GM12878 (cell line): ENCODE data around the gene CHST15. TPM values are rescaled to one million over a fixed set of nuclear protein-coding genes. Genes with fewer than 3 reads are reported as not detected.

Experiments
- ATAC-seq: fragments of 200-7000 bp; cut with Tn5 transposase; 3 replicates; pipeline ENCODE4 v1.9.1; 2020; ENCODE audit warnings: mild to moderate bottlenecking, moderate library complexity
- Bru-seq: library from RNA; stranded (reverse); fragments of 400-500 nt; gene quantifications from one replicate; lab custom pipeline; 2021; lab: Mats Ljungman, UMichigan
- BruChase-seq, 2 experiments: library from RNA; stranded (reverse); fragments of 400-500 nt; gene quantifications; one replicate each; lab custom pipeline; 2021; lab: Mats Ljungman, UMichigan
- BruUV-seq: library from RNA; stranded (reverse); fragments of 400-500 nt; replicated peaks from 2 replicates; lab custom pipeline; 2021; lab: Mats Ljungman, UMichigan
- CTCF ChIA-PET: fragments of 300-600 bp; sonication (Branson Sonifier 250); formaldehyde crosslinking; extraction: SDS; loops from one replicate; lab custom pipeline; 2021; ENCODE audit warnings: inconsistent platforms; lab: Yijun Ruan, JAX
- POLR2A ChIA-PET: fragments of 350-600 bp; formaldehyde crosslinking; extraction: SDS; loops from one replicate; lab custom pipeline; 2021; ENCODE audit warnings: inconsistent platforms; lab: Charles Lee
- RAD21 ChIA-PET: fragments of 300-600 bp; sonication (Branson Sonifier 250); formaldehyde crosslinking; loops from one replicate; lab custom pipeline; 2023; ENCODE audit warnings: antibody characterized with exemption; ENCODE audit not compliant: unreplicated experiment; lab: Charles Lee
- SMC1A ChIA-PET: fragments of 300-600 bp; sonication (Branson Sonifier 250); formaldehyde crosslinking; loops from one replicate; lab custom pipeline; 2023; ENCODE audit not compliant: unreplicated experiment, uncharacterized antibody; lab: Charles Lee
- DNase-seq: peaks from one replicate; pipeline ENCODE4 v3.0.0-alpha.2; 2011; ENCODE audit warnings: low read depth, low spot score
- FAIRE-seq: peaks from 3 replicates; lab custom pipeline; 2011; peaks lifted over from hg19 to GRCh38; lab: Jason Lieb, UNC
- H2AFZ ChIP-seq: 2 replicates; pipeline ENCODE4 v1.6.0; 2011; ENCODE audit warnings: low read depth, low read length, control low read depth; ENCODE audit not compliant: control insufficient read depth
- H3K27ac ChIP-seq: 2 replicates; pipeline ENCODE4 v1.5.1; 2011; ENCODE audit warnings: control low read depth; ENCODE audit not compliant: control insufficient read depth, insufficient read depth
- H3K27me3 ChIP-seq, 2 experiments: replicated peaks in 1 of 2; 2 replicates each; pipeline versions ENCODE4 v1.6.0 to v1.6.1; 2011; ENCODE audit warnings: low read length in 1 of 2; ENCODE audit not compliant: control insufficient read depth in 2 of 2, insufficient read depth in 2 of 2
- H3K36me3 ChIP-seq, 2 experiments: 2 replicates each; pipeline ENCODE4 v1.5.1; 2011; ENCODE audit warnings: low read length in 1 of 2; ENCODE audit not compliant: control insufficient read depth in 2 of 2, insufficient read depth in 2 of 2
- H3K4me1 ChIP-seq: 2 replicates; pipeline ENCODE4 v1.6.1; 2011; ENCODE audit warnings: mild to moderate bottlenecking, low read length, moderate library complexity, mixed read lengths; ENCODE audit not compliant: control insufficient read depth, insufficient read depth
- H3K4me2 ChIP-seq: 2 replicates; pipeline ENCODE4 v1.6.0; 2011; ENCODE audit warnings: control low read depth; ENCODE audit not compliant: control insufficient read depth, insufficient read depth
- H3K4me3 ChIP-seq: fragments of 200-600 bp; sonication (generic); 2 replicates; pipeline ENCODE4 v1.5.1; 2016
- H3K79me2 ChIP-seq: 2 replicates; pipeline ENCODE4 v1.6.0; 2011; ENCODE audit warnings: low read length; ENCODE audit not compliant: control insufficient read depth, insufficient read depth
- H3K9ac ChIP-seq: 2 replicates; pipeline ENCODE4 v1.8.0; 2011; ENCODE audit warnings: low read length, control low read depth, mixed read lengths; ENCODE audit not compliant: control insufficient read depth, insufficient read depth
- H3K9me3 ChIP-seq: replicated peaks from 3 replicates; pipeline ENCODE4 v1.5.1; 2011; ENCODE audit warnings: mild to moderate bottlenecking, low read length; ENCODE audit not compliant: control insufficient read depth, insufficient read depth
- H4K20me1 ChIP-seq: 2 replicates; pipeline ENCODE4 v1.6.0; 2011; ENCODE audit not compliant: control insufficient read depth, insufficient read depth
- BACH1 ChIP-seq: fragments of 450-650 bp; IDR thresholded peaks from 2 replicates; pipeline ENCODE4 v1.6.1; 2017; ENCODE audit warnings: mild to moderate bottlenecking, borderline replicate concordance
- CBFB ChIP-seq: IDR thresholded peaks from 2 replicates; pipeline ENCODE4 v1.6.1; 2016; ENCODE audit warnings: antibody characterized with exemption, low read depth
- CREM ChIP-seq: IDR thresholded peaks from 2 replicates; pipeline ENCODE4 v1.6.1; 2014; ENCODE audit warnings: antibody characterized with exemption, low read depth
- E2F4 ChIP-seq: IDR thresholded peaks from 2 replicates; pipeline ENCODE4 v1.6.1; 2012; ENCODE audit warnings: low read depth, low read length, improper control_type of control experiment
- ETV6 ChIP-seq, 2 experiments: fragments of 450-650 bp in 1 of 2; IDR thresholded peaks in 1 of 2; conservative IDR thresholded peaks in 1 of 2; 2 replicates each; pipeline ENCODE4 v1.6.1; 2014; ENCODE audit warnings: antibody characterized with exemption in 1 of 2, borderline replicate concordance in 1 of 2, low read depth in 1 of 2, mild to moderate bottlenecking in 1 of 2, moderate library complexity in 1 of 2
- HDAC6 ChIP-seq: fragments of 200-600 bp; sonication (generic); IDR thresholded peaks from one replicate; pipeline ENCODE4 v1.8.0; 2017; ENCODE audit warnings: antibody characterized with exemption; ENCODE audit not compliant: unreplicated experiment
- JUNB ChIP-seq: IDR thresholded peaks from 2 replicates; pipeline ENCODE4 v1.6.1; 2016; ENCODE audit warnings: antibody characterized with exemption, mild to moderate bottlenecking
- KAT2A ChIP-seq: conservative IDR thresholded peaks from 2 replicates; pipeline ENCODE4 v1.6.1; 2011; ENCODE audit warnings: low read depth, low read length; ENCODE audit not compliant: control insufficient read depth
- LARP7 ChIP-seq: fragments of 450-650 bp; IDR thresholded peaks from 2 replicates; pipeline ENCODE4 v1.6.1; 2017; ENCODE audit warnings: mild to moderate bottlenecking
- NR2C2 ChIP-seq: IDR thresholded peaks from 2 replicates; pipeline ENCODE4 v1.6.1; 2011; ENCODE audit warnings: borderline replicate concordance, low read depth; ENCODE audit not compliant: control insufficient read depth, insufficient read length
- PAX5 ChIP-seq: IDR thresholded peaks from 2 replicates; pipeline ENCODE4 v1.6.1; 2011; ENCODE audit warnings: low read depth, low read length, borderline replicate concordance
- POU2F2 ChIP-seq: IDR thresholded peaks from 3 replicates; pipeline ENCODE4 v1.6.1; 2011; ENCODE audit warnings: low read depth, mild to moderate bottlenecking, low read length, borderline replicate concordance
- RB1 ChIP-seq: fragments of 450-650 bp; formaldehyde crosslinking; IDR thresholded peaks from 2 replicates; pipeline ENCODE4 v1.6.1; 2017; ENCODE audit warnings: mild to moderate bottlenecking, borderline replicate concordance
- SKIL ChIP-seq: fragments of 450-650 bp; IDR thresholded peaks from 2 replicates; pipeline ENCODE4 v1.6.1; 2017; ENCODE audit warnings: mild to moderate bottlenecking, low read depth, inconsistent platforms; ENCODE audit not compliant: poor library complexity, severe bottlenecking
- SMAD1 ChIP-seq: fragments of 450-650 bp; IDR thresholded peaks from 2 replicates; pipeline ENCODE4 v1.6.1; 2018; ENCODE audit warnings: mild to moderate bottlenecking, low read depth; ENCODE audit not compliant: partially characterized antibody
- SUZ12 ChIP-seq: fragments of 200-600 bp; sonication (generic); IDR thresholded peaks from one replicate; pipeline ENCODE4 v1.6.1; 2018; ENCODE audit warnings: antibody characterized with exemption, mild to moderate bottlenecking; ENCODE audit not compliant: unreplicated experiment
- YY1 ChIP-seq: IDR thresholded peaks from 2 replicates; pipeline ENCODE4 v1.6.1; 2011; ENCODE audit warnings: low read depth, mild to moderate bottlenecking, low read length
- WGBS: methylation state at CpG from one replicate; pipeline ENCODE4 v1.1.6; 2016; ENCODE audit warnings: low lambda C conversion rate; ENCODE audit not compliant: insufficient replicate concordance, insufficient coverage; ENCODE audit errors: missing lambda C conversion rate; 5-methylcytosine and 5-hydroxymethylcytosine counted together
- in situ Hi-C: fragments of 300-500 bp; cut with MboI; formaldehyde crosslinking; loops from 9 replicates; pipeline ENCODE4 v1.14.3; 2018; ENCODE audit warnings: mixed read lengths
- intact Hi-C: fragments of 100-400 bp; cut with micrococcal nuclease; formaldehyde crosslinking; loops from one replicate; pipeline ENCODE4 v1.14.2; 2022; ENCODE audit not compliant: unreplicated experiment
- long read RNA-seq, 2 experiments: library from polyadenylated mRNA; unstranded; transcript quantifications; one replicate each; pipeline ENCODE4 v2.0.0, GENCODE V29; 2019 to 2020
- polyA minus RNA-seq, 3 experiments: library from RNA; depleted of rRNA, polyadenylated mRNA; stranded (reverse); fragments of >200 nt; gene quantifications; 2 replicates each; pipeline ENCODE4 v1.2.3, GENCODE V29; 2011
- polyA plus RNA-seq, 11 experiments: library from polyadenylated mRNA; depleted of rRNA in 4 of 11; unstranded in 6 of 11; stranded (reverse) in 5 of 11; fragments of >200 nt; fragmentation: Nextera tagmentation in 4 of 11; fragmentation: Illumina TruSeq in 1 of 11; extraction: Ambion mirVana in 4 of 11; extraction: Trizol in 1 of 11; gene quantifications; 1 replicate in 1 of 11; 2 replicates in 10 of 11; pipeline versions ENCODE4 v1.2.1 to v1.2.3, GENCODE V29; 2011 to 2016; ENCODE audit warnings: inconsistent platforms in 2 of 11, missing spikeins in 2 of 11, low read depth in 1 of 11
- total RNA-seq, 4 experiments: library from RNA; depleted of rRNA in 3 of 4; stranded (reverse); fragments of >200 nt in 3 of 4; fragmentation: Illumina TruSeq in 1 of 4; extraction: Trizol in 1 of 4; gene quantifications; 2 replicates each; pipeline versions ENCODE4 v1.2.1 to v1.2.3, GENCODE V29; 2013 to 2021

Gene CHST15
- 1.5 and 2.0 TPM in 2 replicates for total RNA-seq (2013; cell fraction: nucleolus; rRNA removed)
- total RNA-seq (2014; rRNA removed) (under 0.01 and 0.17 TPM in 2 replicates), total RNA-seq (2014; rRNA removed; fragmentation: Illumina TruSeq; extraction: Trizol) (0.04 TPM in 1 of 2 replicates, not detected in the other), total RNA-seq (2021) (0.32 and 0.51 TPM in 2 replicates), polyA plus RNA-seq (2011; rRNA removed) (0.42 and 0.53 TPM in 2 replicates), polyA plus RNA-seq (2014; fragmentation: Illumina TruSeq; extraction: Trizol) (0.03 and 0.06 TPM in 2 replicates), polyA plus RNA-seq (2014; fragmentation: Nextera tagmentation; extraction: Ambion mirVana) (under 1 TPM in 1 of 2 experiments, not detected in 1; 0.02 TPM), polyA plus RNA-seq (2014; rRNA removed) (0.05 TPM in 2 replicates), polyA plus RNA-seq (2016; fragmentation: Nextera tagmentation; extraction: Ambion mirVana) (under 1 TPM; 0.05 TPM), polyA minus RNA-seq (2011; rRNA and poly(A)+ RNA removed) (0.72 and 0.80 TPM in 2 replicates), Bru-seq, nascent RNA (percentile 42 among the genes with signal in this experiment), BruChase-seq, experiment 1, labeled RNA remaining after a 6-hour chase (percentile 38 among the genes with signal in this experiment), BruChase-seq, experiment 2, labeled RNA remaining after a 2-hour chase (percentile 37 among the genes with signal in this experiment)
- 0.46 TPM for polyA plus RNA-seq (2011; ENCODE audit: low read depth)
- 0.48 and 0.57 TPM in 2 replicates for polyA plus RNA-seq (2011; cell fraction: cytosol; rRNA removed)
- polyA plus RNA-seq (2011; cell fraction: nucleus; rRNA removed), result 1.2 and 2.5 TPM in 2 replicates
- 0.32 and 0.46 TPM in 2 replicates for polyA plus RNA-seq (2012)
- 0.40 and 0.73 TPM in 2 replicates for polyA minus RNA-seq (2011; cell fraction: cytosol; rRNA and poly(A)+ RNA removed)
- 0.57 and 1.3 TPM in 2 replicates for polyA minus RNA-seq (2011; cell fraction: nucleus; rRNA and poly(A)+ RNA removed)
- long read RNA-seq, experiment 1, result 0 reads
- long read RNA-seq, experiment 2, partial matches to known transcripts, result 0 of 2 reads
- long read RNA-seq, experiment 2, other reads (novel, unspliced or antisense), result 2 of 2 reads

- in situ Hi-C loops, result no loop called here
- BruUV-seq, result no TSS peak
- TF ChIP-seq LARP7 (peak; percentile 63; the same call in 1 of the 2 replicates), BACH1 (no peak), E2F4 (no peak), JUNB (no peak), HDAC6 (peak; percentile 71), SMAD1 (no peak), YY1 (no peak), CREM (no peak), KAT2A (no peak), RB1 (no peak), SKIL (no peak), ETV6 (conservative IDR thresholded peaks at IDR 0.05 in 1 of 2, IDR thresholded peaks at IDR 0.05 in 1 of 2; ENCODE audit: borderline replicate concordance in 1 of 2, low read depth in 1 of 2) (no peak), POU2F2 (no peak), PAX5 (no peak), NR2C2 (no peak), SUZ12 (peak; percentile 59), CBFB (no peak)
Observed at GRCh38 chr10:124092860-124093773, at the start of gene CHST15. TSS of gene CHST15 (minus strand) at chr10:124093598. CDS start at chr10:124046212, 47,386 bp downstream.

More at GRCh38 chr10:124092860-124093773, at the start of gene CHST15:
- WGBS, result 1% methylated on average over 77 of the region's 106 CpGs
- ATAC-seq, result peak; percentile 41
- ChIA-PET RAD21 (no interaction called here), CTCF (no interaction called here), POLR2A (no interaction called here), SMC1A (no interaction called here)
- DNase-seq, result no peak
- no peaks in the 10 kb centered on the region for H3K36me3 ChIP-seq
- intact Hi-C loops, result no loop called here
- H3K27ac ChIP-seq, result no peak within 1 kb of the TSS
- H2AFZ ChIP-seq, result peak within 1 kb of the TSS; percentile 6; the same call in 1 of the 2 replicates
- H4K20me1 ChIP-seq, result no peaks in the 10 kb centered on the region; the same call in 1 of the 2 replicates
- peak within 1 kb of the TSS; percentile 19; the same call in 1 of the 2 replicates for H3K9ac ChIP-seq
- H3K4me3 ChIP-seq, result peak within 1 kb of the TSS; percentile 36; the same call in 1 of the 2 replicates
- H3K4me1 ChIP-seq, result no peaks in the 10 kb centered on the region; the same call in 1 of the 2 replicates
- peaks cover 19 to 32% of the 10 kb centered on the region in 2 experiments for H3K27me3 ChIP-seq
- H3K4me2 ChIP-seq, result peak within 1 kb of the TSS; percentile 72
- H3K9me3 ChIP-seq, result peaks cover 3% of the 10 kb centered on the region; the same call in 2 of the 3 replicates
- no peak for FAIRE-seq
- no peaks in the 10 kb centered on the region for H3K79me2 ChIP-seq
